Measurements from ENCODE around the gene HEXB. TPM values are rescaled to one million over a fixed set of nuclear protein-coding genes. Genes with fewer than 3 reads are reported as not detected.
A peak's percentile ranks its signal among the peaks of the same experiment; 100 is the strongest.

Gene HEXB
- total and polyA plus RNA-seq, 9 of the 15 experiments (the other 6 are each of a cell fraction or from before 2014, with no cell fraction given): 22.9 to 158 (median 108) TPM

GRCh38 chr5:74648835-74649293, 36.2 kb upstream of the HEXB start (continued):
- no peak for TF ChIP-seq ZNF197 (CRISPR knock-in tag; IDR thresholded peaks at IDR 0.05; ENCODE audit: low read depth)
- TF ChIP-seq ZNF232 (CRISPR knock-in tag; IDR thresholded peaks at IDR 0.05): no peak
- no peak for TF ChIP-seq CUX1 (CRISPR knock-in tag; IDR thresholded peaks at IDR 0.05)
- TF ChIP-seq TGIF2 (CRISPR knock-in tag; IDR thresholded peaks at IDR 0.05): no peak
- TF ChIP-seq REST (IDR thresholded peaks at IDR 0.05; ENCODE audit: borderline replicate concordance): peak; percentile 85
- no peak for TF ChIP-seq REST (CRISPR knock-in tag; IDR thresholded peaks at IDR 0.05; ENCODE audit: low read depth)
- peak; percentile 56; the same call in 1 of the 2 replicates for TF ChIP-seq ARID2 (IDR thresholded peaks at IDR 0.05)
- no peak for TF ChIP-seq ATF1 (CRISPR knock-in tag; IDR thresholded peaks at IDR 0.05)
- no peak for TF ChIP-seq ATF1 (tag; IDR thresholded peaks at IDR 0.05)
- TF ChIP-seq TCF3 (CRISPR knock-in tag; IDR thresholded peaks at IDR 0.05): no peak
- TF ChIP-seq POLR2AphosphoS2 (IDR thresholded peaks at IDR 0.05; ENCODE audit: low read length): no peak
- TF ChIP-seq CBX3 (IDR thresholded peaks at IDR 0.05; ENCODE audit: borderline replicate concordance in 1 of 2, low read length in 2 of 2): no peak
- TF ChIP-seq TBL1XR1 (IDR thresholded peaks at IDR 0.05; ENCODE audit: low read length in 2 of 2): 0 out of 4 replicates have a peak, but pooled peaks of 1 of the 2 experiments have one; percentile 30
- no peak for TF ChIP-seq ETV1 (tag; conservative IDR thresholded peaks at IDR 0.05; ENCODE audit: low read depth)
